Mucosa of stomach (tissue), 1 donor: ENCODE data around the gene CENPB.

Experiments
- H3K27me3 ChIP-seq: one replicate; pipeline ENCODE4 v1.7.0; 2013; ENCODE audit warnings: mild to moderate bottlenecking, low read length; ENCODE audit not compliant: control insufficient read depth, insufficient read depth
- H3K36me3 ChIP-seq: one replicate; pipeline ENCODE4 v1.7.0; 2013; ENCODE audit warnings: low read length; ENCODE audit not compliant: control insufficient read depth, insufficient read depth
- H3K4me1 ChIP-seq: one replicate; pipeline ENCODE4 v1.7.0; 2013; ENCODE audit warnings: mild to moderate bottlenecking, low read length; ENCODE audit not compliant: control insufficient read depth, insufficient read depth
- H3K4me3 ChIP-seq: one replicate; pipeline ENCODE4 v1.7.0; 2013; ENCODE audit warnings: low read length
- H3K9ac ChIP-seq: one replicate; pipeline ENCODE4 v1.7.0; 2013; ENCODE audit warnings: mild to moderate bottlenecking, low read length, moderate library complexity
- H3K9me3 ChIP-seq: one replicate; pipeline ENCODE4 v1.7.0; 2013; ENCODE audit warnings: mild to moderate bottlenecking, low read length, moderate library complexity; ENCODE audit not compliant: control insufficient read depth
- donor health status: Pancreatic carcinoma.

CENPB gene

GRCh38 chr20:3803854-3804253, 17.3 kb upstream of the CENPB start:
- Histone ChIP-seq H3K36me3 (peaks cover 6% of the 10 kb centered on the region), H3K9ac (no peak overlapping the region), H3K27me3 (no peaks in the 10 kb centered on the region), H3K4me1 (peaks cover 48% of the 10 kb centered on the region), H3K9me3 (no peaks in the 10 kb centered on the region), H3K4me3 (no peak overlapping the region)

GRCh38 chr20:3803289-3803688, 16.7 kb upstream of the CENPB start:
- Histone ChIP-seq H3K36me3 (peaks cover 6% of the 10 kb centered on the region), H3K27me3 (no peaks in the 10 kb centered on the region), H3K9me3 (no peaks in the 10 kb centered on the region), H3K4me1 (peaks cover 51% of the 10 kb centered on the region), H3K4me3 (no peak overlapping the region), H3K9ac (no peak overlapping the region)

GRCh38 chr20:3802524-3803239, 16.1 kb upstream of the CENPB start:
- Histone ChIP-seq H3K36me3 (peaks cover 6% of the 10 kb centered on the region), H3K4me1 (peaks cover 51% of the 10 kb centered on the region)

GRCh38 chr20:3801846-3802245, 15.3 kb upstream of the CENPB start:
- H3K4me1 ChIP-seq: peaks cover 51% of the 10 kb centered on the region
- H3K36me3 ChIP-seq: peaks cover 6% of the 10 kb centered on the region
- no peak overlapping the region for H3K9ac ChIP-seq
- no peaks in the 10 kb centered on the region for H3K9me3 ChIP-seq
- H3K27me3 ChIP-seq: no peaks in the 10 kb centered on the region
- no peak overlapping the region for H3K4me3 ChIP-seq

More at GRCh38 chr20:3802524-3803239, 16.1 kb upstream of the CENPB start:
- H3K4me3 ChIP-seq: no peak overlapping the region
- H3K9me3 ChIP-seq: no peaks in the 10 kb centered on the region
- H3K27me3 ChIP-seq: no peaks in the 10 kb centered on the region
- H3K9ac ChIP-seq: no peak overlapping the region

- Histone ChIP-seq H3K4me1 (peaks cover 50% of the 10 kb centered on the region), H3K36me3 (peaks cover 6% of the 10 kb centered on the region)
Observed at GRCh38 chr20:3801299-3801698, 14.8 kb upstream of the CENPB start.

GRCh38 chr20:3800878-3801260, 14.3 kb upstream of the CENPB start:
- Histone ChIP-seq H3K36me3 (peaks cover 6% of the 10 kb centered on the region), H3K4me1 (peaks cover 45% of the 10 kb centered on the region), H3K9me3 (no peaks in the 10 kb centered on the region), H3K4me3 (no peak overlapping the region), H3K9ac (no peak overlapping the region), H3K27me3 (no peaks in the 10 kb centered on the region)

More at GRCh38 chr20:3801299-3801698, 14.8 kb upstream of the CENPB start:
- H3K4me3 ChIP-seq: no peak overlapping the region
- H3K9ac ChIP-seq: no peak overlapping the region
- H3K9me3 ChIP-seq: no peaks in the 10 kb centered on the region
- no peaks in the 10 kb centered on the region for H3K27me3 ChIP-seq

GRCh38 chr20:3800256-3800877, 13.8 kb upstream of the CENPB start:
- Histone ChIP-seq H3K9ac (no peak overlapping the region), H3K4me1 (peaks cover 40% of the 10 kb centered on the region), H3K9me3 (no peaks in the 10 kb centered on the region), H3K27me3 (no peaks in the 10 kb centered on the region), H3K36me3 (peaks cover 6% of the 10 kb centered on the region), H3K4me3 (no peak overlapping the region)

GRCh38 chr20:3798908-3799248, 12.3 kb upstream of the CENPB start:
- Histone ChIP-seq H3K9ac (no peak overlapping the region), H3K4me1 (peaks cover 40% of the 10 kb centered on the region), H3K36me3 (peaks cover 6% of the 10 kb centered on the region), H3K27me3 (no peaks in the 10 kb centered on the region), H3K4me3 (no peak overlapping the region), H3K9me3 (no peaks in the 10 kb centered on the region)

- no peak overlapping the region for H3K9ac ChIP-seq
- H3K9me3 ChIP-seq: no peaks in the 10 kb centered on the region
- H3K4me1 ChIP-seq: peaks cover 40% of the 10 kb centered on the region
- no peak overlapping the region for H3K4me3 ChIP-seq
- H3K36me3 ChIP-seq: peaks cover 5% of the 10 kb centered on the region
- no peaks in the 10 kb centered on the region for H3K27me3 ChIP-seq
Observed at GRCh38 chr20:3798373-3798768, 11.8 kb upstream of the CENPB start.

- H3K4me3 ChIP-seq: no peak overlapping the region
- no peaks in the 10 kb centered on the region for H3K27me3 ChIP-seq
- no peaks in the 10 kb centered on the region for H3K36me3 ChIP-seq
- no peaks in the 10 kb centered on the region for H3K9me3 ChIP-seq
- peaks cover 40% of the 10 kb centered on the region for H3K4me1 ChIP-seq
- H3K9ac ChIP-seq: peak overlapping the region; percentile 3
Observed at GRCh38 chr20:3797592-3798372, 11.2 kb upstream of the CENPB start.

GRCh38 chr20:3797226-3797545, 10.6 kb upstream of the CENPB start:
- H3K9me3 ChIP-seq: no peaks in the 10 kb centered on the region
- peaks cover 40% of the 10 kb centered on the region for H3K4me1 ChIP-seq
- no peaks in the 10 kb centered on the region for H3K27me3 ChIP-seq
- H3K36me3 ChIP-seq: no peaks in the 10 kb centered on the region
- peak overlapping the region; percentile 51 for H3K4me3 ChIP-seq
- H3K9ac ChIP-seq: peak overlapping the region; percentile 3

GRCh38 chr20:3796477-3797225, 10.1 kb upstream of the CENPB start:
- Histone ChIP-seq H3K4me3 (peak overlapping the region; percentile 51), H3K9me3 (no peaks in the 10 kb centered on the region), H3K4me1 (peaks cover 40% of the 10 kb centered on the region), H3K36me3 (no peaks in the 10 kb centered on the region), H3K9ac (peak overlapping the region; percentile 3), H3K27me3 (no peaks in the 10 kb centered on the region)
